ENCODE data around the gene TSPAN19.

Gene TSPAN19

DNA sequence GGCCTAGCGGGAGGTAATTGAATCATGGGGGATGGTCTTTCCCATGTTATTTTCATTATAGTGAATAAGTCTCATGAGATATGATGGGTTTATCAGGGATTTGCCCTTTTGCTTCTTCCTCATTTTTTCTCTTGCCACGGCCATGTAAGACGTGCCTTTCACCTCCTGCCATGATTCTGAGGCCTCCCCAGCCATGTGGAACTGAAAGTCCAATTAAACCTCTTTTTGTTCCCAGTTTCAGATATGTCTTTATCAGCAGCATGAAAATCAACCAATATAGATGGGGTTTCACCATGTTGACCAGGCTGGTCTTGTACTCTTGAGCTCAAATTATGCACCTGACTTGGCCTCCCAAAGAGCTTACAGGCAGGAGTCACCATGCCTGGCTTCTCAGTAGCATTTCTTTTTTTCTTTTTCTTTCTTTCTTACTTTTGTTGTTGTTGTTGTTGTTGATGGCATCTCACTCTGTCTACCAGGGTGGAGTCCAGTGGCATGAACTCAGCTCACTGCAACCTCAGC lies 33.2 kb downstream of the TSPAN19 start:
- no peak for DNase-seq (ENCODE audit: low read depth, low spot score)

- DNase-seq (ENCODE audit: low read depth, low spot score): no peak
Measured at GRCh38 chr12:85000729-85001128, 35.3 kb downstream of the TSPAN19 start.

GRCh38 chr12:84998341-84998740 lies 37.7 kb downstream of the TSPAN19 start:
- no peak for DNase-seq (ENCODE audit: low read depth, low spot score)

GRCh38 chr12:84996759-84997158 lies 39.3 kb downstream of the TSPAN19 start:
- DNase-seq (ENCODE audit: low read depth, low spot score): peak; percentile 36

- no peak for DNase-seq (ENCODE audit: low read depth, low spot score)
Measured at GRCh38 chr12:84995641-84996040, 40.4 kb downstream of the TSPAN19 start.

GRCh38 chr12:84994426-84994825 lies 41.7 kb downstream of the TSPAN19 start:
- DNase-seq (ENCODE audit: low read depth, low spot score): no peak

DNA sequence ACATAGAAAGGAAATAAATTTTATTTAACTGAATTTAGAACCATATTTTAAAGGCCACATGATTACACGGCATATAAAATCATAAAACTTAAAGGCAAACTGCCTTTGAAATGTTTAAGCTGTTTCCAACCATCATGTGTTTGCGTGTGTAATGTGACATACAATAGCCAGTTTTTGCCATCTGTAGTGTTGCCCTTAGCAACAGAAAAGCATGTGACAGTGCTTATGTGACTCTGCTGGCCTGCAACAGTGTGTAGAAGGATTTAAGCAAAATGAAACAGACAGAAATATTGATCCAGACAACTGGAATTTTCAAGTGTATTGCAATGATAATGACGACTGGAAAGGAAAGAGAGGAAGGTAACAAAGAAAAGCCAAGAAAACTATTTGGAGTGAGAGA lies 49.5 kb downstream of the TSPAN19 start:
- DNase-seq (ENCODE audit: low read depth, low spot score): no peak

- DNase-seq (ENCODE audit: low read depth, low spot score): no peak
Measured at GRCh38 chr12:84986117-84986516, 50.0 kb downstream of the TSPAN19 start.

- DNase-seq (ENCODE audit: low read depth, low spot score): peak; percentile 10
Measured at GRCh38 chr12:84983289-84983688, 52.8 kb downstream of the TSPAN19 start.

DNA sequence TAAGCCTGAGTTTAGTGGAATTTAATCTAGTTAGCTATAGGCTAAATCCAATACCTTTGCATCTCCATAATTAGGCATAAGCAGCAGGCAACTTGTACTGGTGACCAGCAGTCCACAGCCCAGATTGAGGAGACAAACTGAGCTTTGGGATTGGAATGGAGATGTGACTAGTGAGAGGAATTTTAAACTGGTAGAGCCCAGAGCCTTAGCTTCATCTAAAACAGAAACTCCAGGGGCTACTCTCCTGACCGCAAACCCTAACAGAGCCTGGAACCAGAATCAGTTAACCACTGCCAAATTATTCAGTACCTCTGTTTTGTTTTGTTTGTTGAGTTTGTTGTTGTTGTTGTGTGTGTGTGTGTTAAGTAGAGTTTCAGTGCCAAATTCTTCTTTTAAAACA lies 53.2 kb downstream of the TSPAN19 start:
- DNase-seq (ENCODE audit: low read depth, low spot score): peak; percentile 13

DNA sequence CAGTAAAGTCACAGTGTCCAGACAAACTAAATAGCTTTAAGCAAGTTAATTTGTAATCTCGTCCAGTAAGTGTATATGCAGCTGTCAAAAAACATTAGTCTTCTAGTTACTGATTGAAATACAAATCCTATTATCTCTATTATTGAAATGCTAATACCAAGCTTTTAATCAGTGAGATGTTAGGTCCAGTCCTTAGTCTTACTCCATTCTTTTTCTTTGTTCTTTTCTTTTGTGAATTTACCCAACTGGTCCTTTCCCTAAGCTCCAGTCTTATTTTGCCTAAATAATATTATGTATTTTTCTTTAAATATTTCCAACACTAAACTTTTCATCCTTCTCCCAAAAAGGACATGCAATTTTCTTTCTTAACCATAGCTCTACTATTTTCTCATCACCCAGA lies 57.2 kb downstream of the TSPAN19 start:
- no peak for DNase-seq (ENCODE audit: low read depth, low spot score)

DNA sequence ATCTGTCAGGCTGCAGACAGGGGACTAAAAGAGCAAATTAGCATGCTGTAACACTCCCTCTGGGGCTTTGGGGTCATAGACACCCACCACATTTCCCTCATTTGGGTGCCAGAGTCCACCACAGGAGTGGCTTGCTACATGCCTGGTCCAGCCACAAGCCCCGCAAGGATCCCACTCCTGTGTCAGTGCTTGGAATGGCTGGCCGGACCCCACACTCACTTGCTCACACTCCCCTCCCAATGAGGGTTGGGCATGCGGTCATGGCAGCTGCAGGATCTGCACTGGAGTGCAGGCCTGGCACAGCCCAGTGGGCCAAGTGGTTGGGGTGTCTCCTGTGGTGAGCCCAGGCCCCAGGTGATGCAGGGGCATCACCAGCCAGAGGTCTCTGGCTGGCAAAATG lies 59.9 kb downstream of the TSPAN19 start:
- DNase-seq (ENCODE audit: low read depth, low spot score): no peak

DNA sequence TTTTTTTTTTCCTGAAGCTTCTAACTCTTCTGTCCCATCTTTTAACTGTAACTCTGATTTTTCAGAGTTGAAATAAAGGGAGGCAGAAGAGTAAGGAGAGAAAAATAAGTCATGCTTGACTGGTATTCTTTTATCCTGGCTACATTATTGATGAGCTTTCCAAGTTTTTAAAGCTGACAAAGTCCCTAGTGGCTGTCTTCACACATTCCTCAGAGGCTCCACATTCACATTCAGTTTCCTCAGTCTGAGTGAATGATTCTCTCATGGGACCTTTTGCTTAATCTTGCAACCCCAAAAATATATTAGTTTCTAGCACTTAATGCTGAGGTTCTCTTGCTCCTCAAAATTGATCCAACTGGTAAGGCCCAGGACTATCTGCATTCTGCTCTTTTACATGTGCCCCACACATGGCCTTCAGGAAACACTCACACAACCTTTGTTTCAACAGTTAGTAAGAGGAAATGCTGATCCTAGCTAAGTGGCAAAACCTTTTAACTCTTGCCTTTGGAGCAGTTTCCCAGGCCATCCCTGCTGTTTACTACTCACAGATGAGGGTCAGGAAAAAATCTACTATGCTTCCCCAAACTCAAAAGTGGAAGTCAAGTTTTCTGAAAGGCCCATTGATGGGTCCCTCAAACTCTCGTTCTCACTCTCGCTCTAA lies 61.8 kb downstream of the TSPAN19 start:
- DNase-seq (ENCODE audit: low read depth, low spot score): no peak

GRCh38 chr12:84973026-84973425 lies 63.1 kb downstream of the TSPAN19 start:
- DNase-seq (ENCODE audit: low read depth, low spot score): no peak

DNA sequence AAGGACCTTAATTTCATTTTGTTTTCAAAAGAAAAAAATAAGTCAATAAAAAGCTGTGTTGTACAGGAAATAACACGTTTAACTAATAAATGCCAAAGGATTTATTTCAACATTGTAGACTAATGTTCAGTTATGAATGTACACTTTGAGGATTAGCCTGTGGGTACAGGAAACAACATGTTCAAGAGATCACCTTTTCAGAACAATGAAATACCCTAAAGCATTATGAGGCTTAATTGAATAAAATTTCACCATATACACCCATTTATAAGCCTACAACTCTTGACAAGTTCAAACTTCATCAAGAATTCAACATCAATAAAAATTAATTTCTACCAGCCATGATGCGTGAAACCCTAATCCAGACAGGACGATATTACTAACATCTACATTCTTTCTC lies 66.9 kb downstream of the TSPAN19 start:
- DNase-seq (ENCODE audit: low read depth, low spot score): no peak
